CD4-positive, alpha-beta T cell treated with Interleukin-21 for 1 hour (primary cell): Measurements from ENCODE around the gene POLE.
A peak's percentile ranks its signal among the peaks of the same experiment; 100 is the strongest.
"Not testable (repeated sequence)": the region's sequence is repeated elsewhere in the genome, so short reads cannot be mapped to it uniquely, and the experiment has no call there.

ENCODE experiments used
- DNase-seq: peaks from one replicate; pipeline ENCODE4 v3.0.0-alpha.2; 2020

POLE gene

DNA sequence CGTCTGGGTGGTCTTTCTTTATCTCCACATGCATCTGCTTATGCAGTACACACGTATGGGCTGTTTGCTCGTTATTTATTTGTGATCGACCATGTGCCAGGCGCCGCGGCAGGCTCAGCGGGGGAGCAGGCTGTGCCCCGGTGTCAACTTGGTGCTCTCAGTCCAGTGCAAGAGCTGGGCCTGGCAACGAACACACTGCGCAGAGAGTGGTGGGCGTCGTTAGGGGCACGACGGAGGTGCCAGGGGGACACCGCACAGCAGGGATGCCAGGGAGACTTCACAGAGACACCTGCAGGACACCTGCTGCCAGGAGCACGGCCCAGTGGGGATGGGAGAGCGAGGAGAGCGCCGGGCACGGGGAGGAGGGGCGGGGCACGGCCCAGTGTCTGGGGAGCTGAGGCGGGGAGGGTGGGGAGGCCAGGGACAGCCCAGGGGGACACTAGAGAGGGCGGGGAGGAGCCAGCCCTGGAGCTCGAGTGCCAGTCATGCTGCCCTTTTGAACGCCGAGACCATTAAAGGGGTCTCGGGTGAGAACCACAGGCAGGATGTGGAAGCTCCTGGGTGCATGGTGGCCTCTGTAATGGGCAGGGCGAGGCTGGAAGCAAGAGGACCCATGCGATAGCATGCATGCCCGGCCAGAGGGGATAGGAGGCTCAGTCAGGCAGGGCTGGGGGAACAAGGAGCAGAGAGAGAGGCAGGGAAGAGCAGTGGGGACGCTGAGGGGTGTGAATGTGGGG is 76.1 kb downstream of the POLE start:
- no peak for DNase-seq

DNA sequence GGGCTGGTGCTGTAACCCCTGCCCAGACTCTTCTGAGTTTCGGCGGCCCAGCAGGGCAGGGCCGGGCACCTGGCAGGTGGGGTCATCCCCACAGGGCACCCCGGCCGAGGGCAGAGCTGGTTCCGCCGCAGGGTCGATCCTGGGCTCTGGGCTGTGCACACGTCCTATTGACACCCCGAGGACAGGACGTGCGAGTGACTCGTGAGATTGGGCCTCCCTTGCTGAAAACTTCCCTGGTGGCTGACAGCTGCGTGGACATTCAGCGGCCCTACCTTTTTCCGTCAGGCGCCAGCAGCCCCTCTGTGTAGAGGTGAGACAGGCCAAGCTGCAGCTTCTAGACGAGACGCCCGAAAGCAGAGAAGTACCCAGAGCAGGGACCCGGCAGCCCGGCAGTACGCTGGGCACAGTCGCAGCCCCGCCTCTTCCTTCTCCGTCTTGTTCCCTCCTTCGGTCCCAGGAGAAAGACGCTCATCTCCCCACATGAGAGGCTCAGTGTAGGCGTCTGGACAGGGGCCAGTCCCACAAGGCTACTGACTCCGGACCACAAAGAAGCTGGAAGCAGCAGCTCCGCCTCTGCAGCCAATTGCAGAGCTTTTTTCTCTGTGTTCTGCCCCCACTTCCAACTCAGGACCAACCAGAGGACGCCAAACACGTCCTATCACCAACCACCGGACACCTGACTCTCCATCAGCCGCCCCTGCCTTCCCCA is 76.9 kb downstream of the POLE start, which contains the start of gene LRCOL1:
TSS of gene LRCOL1 (minus strand) at position 532 of the 709 bp plus-strand sequence. CDS start 4,331 bp downstream, outside the sequence.
- no peak for DNase-seq

DNA sequence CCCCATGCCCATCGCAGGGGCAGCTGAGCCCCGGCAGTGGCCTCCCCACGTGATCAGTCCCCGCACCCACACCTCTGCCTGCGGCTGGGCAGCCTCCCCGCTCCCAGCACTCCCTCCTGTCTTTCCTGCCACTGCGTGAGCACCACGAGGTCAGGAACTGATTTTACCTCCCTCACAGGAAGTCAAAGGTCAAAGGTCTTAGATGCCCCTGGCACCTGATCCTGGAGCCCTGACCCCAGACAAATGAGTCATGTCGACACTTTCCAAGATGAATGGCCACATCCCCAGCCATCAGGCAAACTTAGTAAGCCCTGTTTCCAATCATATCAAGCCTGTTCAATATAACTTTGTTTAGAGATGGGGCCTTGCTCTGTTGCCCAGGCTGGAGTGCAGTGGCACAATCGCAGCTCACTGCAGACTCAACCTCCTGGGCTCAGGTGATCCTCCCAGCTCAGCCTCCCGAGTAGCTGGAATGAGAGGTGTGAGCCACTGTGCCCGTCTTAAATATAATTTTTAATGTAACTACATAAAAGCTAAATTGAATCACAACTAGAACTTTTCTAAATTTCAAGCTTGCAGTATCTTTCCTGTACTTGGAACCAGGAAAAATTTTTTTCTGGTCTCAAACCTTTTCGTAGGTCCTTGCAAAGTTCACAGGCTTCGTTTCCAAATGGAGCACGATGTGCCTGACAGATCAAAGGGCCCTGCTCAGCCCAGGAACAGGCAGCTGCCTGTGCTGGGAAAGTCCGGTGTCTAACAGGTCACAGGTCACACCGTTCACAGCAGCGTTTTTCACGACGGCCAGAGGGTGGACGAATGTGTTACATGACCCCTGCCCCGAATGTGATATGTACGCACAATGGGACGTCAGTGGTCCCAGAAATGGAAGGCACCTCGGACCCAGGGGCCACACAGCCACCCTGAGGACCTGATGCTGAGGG is 78.6 kb downstream of the POLE start:
- no peak for DNase-seq

DNA sequence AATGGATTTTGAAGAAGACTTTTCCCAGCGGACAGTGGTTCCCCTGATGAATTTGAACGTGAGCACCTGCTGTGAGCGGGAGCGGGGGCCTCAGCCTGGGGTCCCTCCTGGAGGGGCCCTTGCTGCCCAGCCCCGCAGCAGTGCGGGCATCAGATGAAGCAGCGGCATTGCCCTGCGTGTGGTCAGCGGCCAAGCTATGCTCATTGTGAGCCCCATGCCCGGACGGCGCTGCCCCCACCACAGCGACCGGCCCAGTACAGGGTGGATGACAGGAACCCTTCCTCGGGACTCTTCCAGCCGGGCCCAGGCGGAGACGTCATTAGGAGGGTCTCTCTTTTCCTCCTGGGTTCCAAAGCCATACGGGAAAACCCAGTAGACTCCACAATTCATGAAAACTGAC is 80.2 kb downstream of the POLE start:
- DNase-seq, result no peak

DNA sequence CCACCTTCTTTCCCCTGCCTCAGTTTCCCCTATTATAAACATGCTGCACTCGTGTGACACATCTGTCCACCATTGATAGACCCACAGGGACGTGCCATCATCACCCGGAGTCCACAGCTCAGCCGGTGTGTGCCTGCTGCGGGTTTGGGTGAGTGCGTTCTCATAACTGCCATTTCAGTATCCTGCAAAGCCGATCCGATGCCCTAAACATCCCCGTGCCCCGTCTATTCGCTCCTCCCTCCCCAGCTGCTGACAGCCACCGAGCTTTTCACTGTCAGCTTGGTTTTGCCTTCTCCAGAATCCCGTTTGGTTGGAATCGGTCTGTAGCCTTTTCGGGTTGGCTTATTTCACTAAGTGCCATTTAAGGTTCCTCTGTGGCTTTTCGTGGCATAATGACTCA is 80.7 kb downstream of the POLE start:
- DNase-seq, result no peak

DNA sequence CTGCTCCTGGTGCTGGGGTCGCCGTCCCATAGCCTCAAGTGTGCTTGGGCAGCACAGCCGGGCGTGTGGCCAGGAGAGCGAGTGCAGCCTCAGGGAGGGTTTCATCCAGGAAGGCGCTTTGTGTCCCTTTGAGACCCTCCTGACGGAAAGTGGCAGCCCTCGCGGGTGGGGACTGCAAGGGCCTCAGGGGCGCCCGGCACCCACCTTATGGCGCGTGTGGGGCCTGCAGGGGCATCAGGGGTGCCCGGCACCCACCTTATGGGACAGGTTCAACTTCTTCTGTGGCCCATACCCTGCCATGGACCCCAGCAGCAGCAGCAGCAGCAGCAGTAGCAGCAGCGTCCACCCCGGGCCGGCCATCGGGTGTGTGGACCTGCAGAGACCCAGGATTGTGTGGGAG is 81.2 kb downstream of the POLE start:
- DNase-seq, result no peak

DNA sequence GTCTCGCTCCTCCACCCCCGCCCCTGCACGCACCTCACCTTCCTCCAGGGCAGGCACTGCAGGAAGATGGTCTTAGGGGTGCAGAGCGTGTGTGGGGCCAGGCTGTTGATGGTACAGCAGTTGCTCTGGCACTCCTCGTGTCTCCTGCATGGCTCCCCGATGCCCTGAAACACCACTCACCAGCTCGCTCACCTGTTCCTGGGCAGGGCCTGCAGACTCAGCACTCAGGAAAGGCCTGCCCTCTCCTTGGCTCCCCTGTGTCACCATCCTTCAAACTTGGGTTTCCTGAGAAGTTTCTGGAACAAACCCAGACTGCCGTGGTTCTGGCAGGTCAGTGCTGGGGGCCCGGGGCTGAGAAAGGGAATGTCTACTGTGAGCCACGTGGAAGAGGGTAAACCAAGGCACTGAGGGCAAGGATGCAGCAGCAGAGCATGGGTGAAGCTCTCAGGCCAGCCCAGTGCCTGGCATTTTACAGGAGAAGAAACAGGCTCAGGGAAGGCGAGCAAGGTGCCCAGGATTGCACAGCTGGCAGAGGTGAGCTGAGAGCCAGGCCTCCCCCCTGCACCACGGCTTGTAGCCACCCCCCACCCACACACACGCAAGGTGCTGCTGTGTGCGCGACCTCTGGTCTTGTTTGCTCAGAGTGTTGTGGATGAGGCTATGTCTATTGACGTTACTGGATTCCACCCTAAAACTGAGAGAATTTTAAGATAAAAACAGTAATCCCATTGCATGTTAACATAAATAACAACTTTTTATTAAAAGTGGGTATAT is 82.3 kb downstream of the POLE start:
- no peak for DNase-seq

DNA sequence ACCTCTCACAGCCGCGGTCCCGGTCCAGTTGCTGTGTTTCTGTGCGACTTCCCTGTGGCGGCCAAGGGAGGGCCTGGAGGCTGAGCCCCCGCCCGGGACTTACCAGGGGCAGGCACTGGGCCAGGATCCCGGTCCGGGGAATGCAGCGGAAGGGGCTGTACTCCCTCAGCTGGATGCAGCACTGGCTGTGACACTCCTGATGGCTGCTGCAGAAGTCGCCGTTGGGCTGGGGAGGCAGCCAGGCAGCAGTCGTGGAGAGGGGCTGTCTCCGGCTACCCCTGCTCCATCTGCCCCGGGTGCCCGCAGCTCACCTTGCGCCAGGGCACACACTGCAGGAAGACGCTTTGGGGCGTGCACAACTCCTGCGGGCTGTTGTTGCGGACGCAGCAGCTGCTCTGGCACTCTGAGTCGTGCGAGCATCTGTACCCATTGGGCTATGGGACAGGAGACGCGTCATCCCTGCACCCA is 83.0 kb downstream of the POLE start:
- no peak for DNase-seq

DNA sequence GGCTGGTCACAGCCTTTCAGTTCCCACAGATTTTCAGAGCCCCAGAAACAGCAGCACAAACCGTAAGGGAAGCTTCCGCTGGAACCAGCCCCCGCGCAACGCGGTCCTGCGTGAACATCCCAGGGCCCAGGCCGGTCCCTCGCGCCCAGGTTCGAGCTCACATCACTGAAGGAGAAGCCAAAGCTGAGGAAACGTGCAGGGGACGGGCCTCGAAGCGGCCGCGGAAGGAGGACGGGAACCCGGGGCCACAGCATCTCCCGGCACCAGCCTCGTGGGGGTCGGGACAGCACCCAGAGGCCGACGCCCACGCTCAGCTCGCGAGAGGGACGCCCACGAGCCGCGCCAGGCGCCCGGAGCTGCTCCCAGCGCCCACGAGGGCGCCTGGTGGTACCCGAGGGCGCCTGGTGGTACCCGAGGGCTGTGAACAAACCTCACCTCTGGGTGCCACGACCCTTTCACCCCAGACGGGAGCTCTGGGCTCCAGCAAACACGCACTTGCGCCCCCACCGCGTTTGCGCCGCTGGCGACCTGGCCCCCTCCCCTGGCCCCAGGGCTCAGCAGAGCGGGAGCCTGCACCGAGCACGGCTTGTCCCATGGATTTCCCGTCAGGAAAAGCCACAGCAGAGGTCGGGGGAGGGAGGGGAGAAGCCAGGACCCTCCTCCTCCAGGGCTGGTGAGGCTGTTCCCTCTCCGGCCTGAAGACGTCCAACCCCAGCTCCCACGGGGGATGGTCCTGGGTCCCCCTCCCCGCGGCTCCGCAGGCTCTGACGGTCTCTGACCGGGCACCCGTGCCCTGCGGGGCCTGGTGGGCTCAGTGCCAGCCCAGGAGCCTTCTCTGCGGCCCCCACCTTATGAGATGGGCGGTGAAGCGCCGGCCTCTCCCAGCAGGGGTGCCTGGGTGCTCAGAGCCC is 83.6 kb downstream of the POLE start:
- DNase-seq, result no peak

DNA sequence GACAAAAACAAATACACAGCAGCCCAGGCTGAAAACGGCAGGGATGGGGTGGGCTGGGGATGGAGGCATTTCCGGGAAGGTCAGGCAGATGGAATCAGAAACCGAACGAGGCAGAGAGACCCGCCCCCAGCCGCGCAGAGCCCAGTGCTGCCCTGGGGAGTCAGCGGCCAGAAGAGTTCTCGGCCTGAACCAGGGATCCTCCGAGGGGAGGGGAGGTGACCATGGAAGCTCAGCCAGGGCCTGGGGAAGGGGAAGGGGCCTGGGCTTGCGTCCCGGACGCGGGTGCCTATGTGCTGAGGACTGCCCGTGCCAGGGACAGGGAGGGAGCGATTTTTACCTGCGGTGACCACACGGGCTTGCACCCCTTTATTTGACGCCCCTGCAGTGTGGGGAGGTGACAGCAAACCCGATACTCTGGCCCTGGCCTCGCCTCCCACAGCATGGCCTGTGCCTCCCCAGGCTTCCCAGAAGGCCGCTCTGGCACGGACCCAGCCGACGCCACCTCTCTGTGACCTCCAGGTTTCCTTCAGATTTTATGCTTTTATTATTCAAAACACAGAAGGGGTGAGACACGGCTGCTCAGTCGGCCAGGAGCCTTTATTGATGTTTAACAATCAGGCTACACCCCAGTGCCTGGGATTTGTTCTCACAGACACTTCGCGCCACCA is 84.4 kb downstream of the POLE start:
- no peak for DNase-seq

DNA sequence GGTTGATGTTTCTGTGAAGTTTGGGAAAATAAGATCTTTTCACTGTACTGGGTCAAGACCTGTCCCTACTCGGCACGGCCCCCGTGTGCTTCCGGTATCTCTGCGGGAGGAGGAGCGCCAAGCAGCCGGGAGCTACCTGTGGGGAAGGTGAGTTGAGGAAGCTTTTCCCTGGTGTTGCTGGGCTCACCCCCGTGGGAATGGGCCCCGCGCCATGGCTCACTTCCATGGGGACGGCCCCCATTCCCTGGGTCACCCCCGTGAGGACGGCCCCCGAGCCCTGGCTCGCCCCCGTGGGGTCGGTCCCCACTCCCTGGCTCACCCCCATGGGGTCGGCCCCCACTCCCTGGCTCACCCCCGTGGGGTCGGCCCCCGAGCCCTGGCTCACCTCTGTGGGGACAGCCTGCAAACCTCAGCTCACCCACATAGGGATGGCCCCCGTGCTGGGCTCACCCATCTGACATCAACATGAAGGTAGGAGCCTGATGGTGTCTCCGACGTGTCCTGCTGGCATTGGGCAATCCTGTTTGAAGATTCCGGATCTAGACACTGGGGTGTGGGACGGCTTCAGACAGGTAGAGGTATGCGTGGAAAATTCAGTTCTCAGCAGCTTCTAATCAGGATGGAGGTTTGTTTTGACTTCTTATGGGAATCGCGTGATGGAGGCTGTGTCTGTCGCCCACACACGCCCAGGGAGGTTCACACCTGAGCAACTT is 85.8 kb downstream of the POLE start:
- no peak for DNase-seq

DNA sequence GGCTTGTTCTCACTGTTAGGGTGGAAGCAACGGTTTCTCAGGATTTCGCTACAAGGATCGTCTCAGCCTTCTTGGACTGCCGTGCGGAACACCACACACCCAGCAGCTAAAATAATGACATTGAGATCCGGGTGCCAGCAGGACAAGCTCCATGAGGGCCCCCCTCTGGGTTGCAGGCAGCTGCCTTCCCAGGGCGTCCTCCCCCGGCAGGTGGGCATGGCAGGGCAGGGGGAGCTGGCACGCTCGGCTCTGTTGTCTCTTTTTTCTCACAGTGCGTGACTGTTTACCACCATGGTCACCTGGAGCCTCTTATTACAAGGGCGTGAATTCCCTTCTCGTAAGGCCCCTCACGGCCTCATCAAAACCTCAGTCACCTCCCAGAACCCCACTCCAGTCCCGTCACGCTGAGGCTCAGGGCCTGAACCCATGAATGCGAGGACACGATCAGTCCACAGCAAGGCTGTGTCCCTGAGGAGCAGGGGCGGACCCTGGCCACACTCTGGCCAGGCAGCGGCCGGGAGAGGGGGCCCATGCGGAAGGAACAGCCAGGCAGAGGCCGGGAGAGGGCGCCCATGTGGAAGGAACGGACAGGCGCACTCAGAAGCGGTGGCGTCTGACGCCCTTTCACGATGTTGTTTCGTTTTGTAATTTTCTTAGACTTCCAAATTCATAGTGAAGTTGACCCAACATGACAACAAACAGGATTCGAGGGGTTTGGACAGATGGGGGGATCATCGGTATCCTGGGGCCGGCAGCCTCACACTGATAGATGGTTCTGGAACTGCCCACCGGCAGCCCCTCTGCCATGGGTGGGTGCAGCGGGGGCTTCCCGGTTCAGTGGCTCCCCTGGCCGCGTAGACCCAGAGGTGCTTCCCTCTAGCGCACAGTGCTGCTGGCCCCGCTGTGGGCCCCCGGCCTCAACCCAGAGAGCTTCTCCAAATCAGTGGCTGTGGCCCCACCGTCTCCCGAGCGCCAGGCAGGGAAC is 86.8 kb downstream of the POLE start:
- DNase-seq, result peak; percentile 33

DNA sequence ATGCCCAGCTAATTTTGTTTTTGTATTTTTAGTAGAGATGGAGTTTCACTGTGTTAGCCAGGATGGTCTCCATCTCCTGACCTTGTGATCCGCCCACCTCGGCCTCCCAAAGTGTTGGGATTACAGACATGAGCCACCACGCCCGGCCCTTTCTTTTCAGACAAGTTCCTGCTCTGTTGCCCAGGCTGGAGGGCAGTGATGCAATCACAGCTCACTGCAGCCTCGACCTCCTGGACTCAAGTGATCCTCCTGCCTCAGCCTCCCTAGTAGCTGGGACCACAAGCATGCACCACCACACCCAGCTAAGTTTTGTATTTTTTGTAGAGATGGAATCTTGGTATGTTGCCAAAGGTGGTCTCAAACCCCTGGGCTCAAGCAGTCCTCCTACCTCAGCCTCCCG is 87.6 kb downstream of the POLE start:
- DNase-seq, result not testable (repeated sequence)

DNA sequence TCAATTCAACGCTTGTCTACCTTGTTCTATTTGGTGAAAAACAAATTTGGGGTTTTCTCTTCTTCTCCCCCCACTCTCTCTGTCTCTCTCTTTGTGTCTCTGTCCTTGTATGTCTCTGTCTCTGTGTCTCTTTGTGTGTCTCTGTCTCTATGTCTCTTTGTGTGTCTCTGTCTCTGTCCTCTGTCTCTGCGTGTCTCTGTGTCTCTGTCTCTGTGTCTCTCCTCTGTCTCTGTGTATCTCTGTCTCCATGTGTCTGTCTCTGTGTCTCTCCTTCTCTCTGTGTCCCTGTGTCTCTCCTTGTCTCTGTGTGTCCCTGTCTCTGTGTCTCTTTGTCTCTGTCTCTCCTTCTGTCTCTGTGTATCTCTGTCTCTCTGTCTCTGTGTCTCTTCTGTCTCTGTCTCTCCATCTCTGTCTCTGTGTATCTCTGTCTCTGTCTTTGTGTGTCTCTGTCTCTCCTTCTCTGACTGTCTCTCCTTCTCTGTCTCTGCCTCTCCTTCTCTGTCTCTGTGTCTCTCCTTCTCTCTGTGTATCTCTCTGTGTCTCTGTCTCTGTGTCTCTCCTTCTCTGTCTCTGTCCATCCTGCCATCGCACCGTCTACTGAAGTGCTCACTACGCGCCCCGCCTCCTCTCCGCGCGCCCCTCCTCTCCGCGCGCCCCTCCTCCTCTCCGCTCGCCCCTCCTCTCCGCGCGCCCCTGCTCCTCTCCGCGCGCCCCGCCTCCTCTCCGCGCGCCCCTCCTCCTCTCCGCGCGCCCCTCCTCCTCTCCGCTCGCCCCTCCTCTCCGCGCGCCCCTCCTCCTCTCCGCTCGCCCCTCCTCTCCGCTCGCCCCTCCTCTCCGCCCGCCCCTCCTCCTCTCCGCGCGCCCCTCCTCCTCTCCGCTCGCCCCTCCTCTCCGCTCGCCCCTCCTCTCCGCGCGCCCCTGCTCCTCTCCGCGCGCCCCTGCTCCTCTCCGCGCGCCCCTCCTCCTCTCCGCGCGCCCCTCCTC is 89.5 kb downstream of the POLE start:
- DNase-seq, result peak; percentile 60

DNA sequence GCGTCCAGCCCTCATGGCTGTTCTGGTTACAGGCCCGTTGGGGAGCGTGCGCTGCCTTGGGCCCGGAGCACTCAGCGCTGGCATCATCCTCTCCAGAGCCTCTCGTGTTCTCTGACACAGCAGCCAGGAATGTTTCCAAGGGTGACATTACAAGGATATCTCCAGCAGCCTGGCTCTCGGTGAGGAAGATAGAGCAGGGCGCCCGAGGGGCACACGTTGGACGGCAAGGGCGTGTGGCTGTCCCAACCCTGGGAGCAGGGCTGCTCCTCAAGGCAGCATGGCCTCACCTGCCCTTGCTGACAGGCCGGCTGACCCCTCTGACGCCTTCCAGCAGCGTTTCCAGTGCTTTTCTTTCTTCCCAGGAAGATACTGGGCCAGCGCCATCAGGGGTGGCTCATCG is 91.1 kb downstream of the POLE start:
- DNase-seq, result no peak

DNA sequence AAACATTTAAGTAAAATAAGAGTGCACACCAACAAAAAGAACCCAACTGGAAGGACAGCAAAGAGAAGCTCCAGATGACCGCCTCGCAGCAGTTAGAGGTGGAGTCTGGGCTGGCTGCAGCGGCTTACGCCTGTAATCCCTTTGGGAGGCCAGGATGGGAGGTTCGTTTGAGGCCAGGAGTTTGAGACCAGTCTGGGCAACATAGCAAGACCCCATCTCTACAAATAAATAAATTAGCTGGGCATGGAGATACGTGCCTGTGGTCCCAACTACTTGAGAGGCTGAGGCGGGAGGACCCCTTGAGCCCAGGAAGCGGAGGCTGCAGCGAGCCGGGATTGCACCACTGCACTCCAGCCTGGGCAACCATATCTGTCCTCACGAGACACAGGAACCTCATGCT is 92.0 kb downstream of the POLE start:
- no peak for DNase-seq

DNA sequence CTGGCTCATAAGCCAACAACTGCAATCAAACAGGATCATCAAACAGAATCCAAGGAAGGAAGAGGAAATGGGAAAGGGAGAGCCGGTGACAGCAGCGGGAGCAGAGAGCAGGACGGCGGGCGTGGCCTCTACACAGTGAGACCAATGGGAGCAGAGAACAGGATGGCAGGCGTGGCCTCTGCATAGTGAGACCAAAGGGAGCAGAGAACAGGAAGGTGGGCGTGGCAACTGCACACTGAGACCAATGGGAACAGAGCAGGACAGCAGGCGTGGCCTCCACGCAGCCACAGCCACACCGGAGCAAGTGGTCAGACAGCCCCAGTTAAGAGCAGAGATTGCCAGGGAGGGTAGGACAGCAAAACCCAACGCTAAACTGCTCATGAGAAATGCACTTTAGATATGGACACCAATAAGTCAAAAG is 93.2 kb downstream of the POLE start:
- no peak for DNase-seq
